ENCODE data around the gene PARD3.

The PARD3 gene

GRCh38 chr10:34406463-34407323 lies 408.4 kb downstream of the PARD3 start:
- FAIRE-seq (no peak), DNase-seq (ENCODE audit: insufficient read length, low spot score) (no peak)
- no peak for TF ChIP-seq CTCF (IDR thresholded peaks at IDR 0.05; ENCODE audit: insufficient read depth, missing control alignments)

GRCh38 chr10:34405611-34406462 lies 409.3 kb downstream of the PARD3 start:
- no peak for TF ChIP-seq CTCF (IDR thresholded peaks at IDR 0.05; ENCODE audit: insufficient read depth, missing control alignments)
- FAIRE-seq (no peak), DNase-seq (ENCODE audit: insufficient read length, low spot score) (no peak)

GRCh38 chr10:34403512-34403911 lies 411.6 kb downstream of the PARD3 start:
- DNase-seq (ENCODE audit: insufficient read length, low spot score) (no peak), FAIRE-seq (no peak)
- no peak for TF ChIP-seq CTCF (IDR thresholded peaks at IDR 0.05; ENCODE audit: insufficient read depth, missing control alignments)

GRCh38 chr10:34400075-34400474 lies 415.0 kb downstream of the PARD3 start:
- DNase-seq (ENCODE audit: insufficient read length, low spot score), result no peak
- TF ChIP-seq CTCF (IDR thresholded peaks at IDR 0.05; ENCODE audit: insufficient read depth, missing control alignments), result no peak
- no peak for FAIRE-seq

- DNase-seq (ENCODE audit: insufficient read length, low spot score), result no peak
- TF ChIP-seq CTCF (IDR thresholded peaks at IDR 0.05; ENCODE audit: insufficient read depth, missing control alignments), result no peak
- FAIRE-seq, result peak; percentile 6
These were observed 416.1 kb downstream of the PARD3 start for GRCh38 chr10:34399013-34399412.

- no peak for FAIRE-seq
- TF ChIP-seq CTCF (IDR thresholded peaks at IDR 0.05; ENCODE audit: insufficient read depth, missing control alignments), result no peak
- DNase-seq (ENCODE audit: insufficient read length, low spot score), result no peak
These were observed 417.8 kb downstream of the PARD3 start for GRCh38 chr10:34397324-34397723.

All from D721Med (cell line).